Activated CD8-positive, alpha-beta memory T cell treated with anti-CD3 and anti-CD28 coated beads, Interleukin-2, amount 10 ng/mL, durations not matched to agents 7 days and 5 days (primary cell): ENCODE data around the gene ST6GALNAC2. TPM values are rescaled to one million over a fixed set of nuclear protein-coding genes. Genes with fewer than 3 reads are reported as not detected.

ENCODE experiments used
- ATAC-seq: fragments of 150-1000 bp; cut with Tn5 transposase; one replicate; pipeline ENCODE4 v1.10.0; 2021; ENCODE audit warnings: moderate library complexity
- CTCF ChIA-PET: fragments of 350-600 bp; sonication (Branson Sonifier 250); formaldehyde crosslinking; loops from one replicate; lab custom pipeline; 2021; ENCODE audit warnings: antibody characterized with exemption; lab: Charles Lee
- DNase-seq: peaks from one replicate; pipeline ENCODE4 v3.0.0-alpha.2; 2020
- H3K27ac Mint-ChIP-seq: one replicate; pipeline ENCODE4 v1.8.0; 2021; ENCODE audit warnings: mild to moderate bottlenecking, mixed read lengths
- H3K27me3 Mint-ChIP-seq: one replicate; pipeline ENCODE4 v1.8.0; 2021; ENCODE audit warnings: mixed read lengths
- H3K36me3 Mint-ChIP-seq: one replicate; pipeline ENCODE4 v1.8.0; 2021; ENCODE audit warnings: mild to moderate bottlenecking, mixed read lengths
- H3K4me1 Mint-ChIP-seq: one replicate; pipeline ENCODE4 v1.8.0; 2021; ENCODE audit warnings: mixed read lengths
- H3K4me3 Mint-ChIP-seq: one replicate; pipeline ENCODE4 v1.8.0; 2021; ENCODE audit warnings: mild to moderate bottlenecking, moderate library complexity, mixed read lengths
- H3K9me3 Mint-ChIP-seq: one replicate; pipeline ENCODE4 v1.8.0; 2022; ENCODE audit warnings: low read depth, mixed read lengths
- total RNA-seq, 2 experiments: library from RNA; stranded (reverse); gene quantifications; one replicate each; pipeline ENCODE4 v1.2.3, GENCODE V29; 2021

Gene ST6GALNAC2
- total RNA-seq, 2 experiments from 2014 or later, result not detected

- CTCF ChIA-PET, result interaction anchor here (1.1 to 2.1 kb wide), 5 partner anchors 8 to 87 kb away, joined by 3 to 7 read pairs (median 5); partner anchors contain the start of gene ST6GALNAC2
- no peak for DNase-seq
- Mint-ChIP-seq H3K36me3 (no peaks in the 10 kb centered on the region), H3K27ac (no peak overlapping the region), H3K9me3 (no peaks in the 10 kb centered on the region), H3K4me3 (no peak overlapping the region), H3K27me3 (peaks cover 35% of the 10 kb centered on the region), H3K4me1 (no peaks in the 10 kb centered on the region)
- ATAC-seq, result no peak
These were observed 8.3 kb upstream of the ST6GALNAC2 start for GRCh38 chr17:76593959-76594358.

DNA sequence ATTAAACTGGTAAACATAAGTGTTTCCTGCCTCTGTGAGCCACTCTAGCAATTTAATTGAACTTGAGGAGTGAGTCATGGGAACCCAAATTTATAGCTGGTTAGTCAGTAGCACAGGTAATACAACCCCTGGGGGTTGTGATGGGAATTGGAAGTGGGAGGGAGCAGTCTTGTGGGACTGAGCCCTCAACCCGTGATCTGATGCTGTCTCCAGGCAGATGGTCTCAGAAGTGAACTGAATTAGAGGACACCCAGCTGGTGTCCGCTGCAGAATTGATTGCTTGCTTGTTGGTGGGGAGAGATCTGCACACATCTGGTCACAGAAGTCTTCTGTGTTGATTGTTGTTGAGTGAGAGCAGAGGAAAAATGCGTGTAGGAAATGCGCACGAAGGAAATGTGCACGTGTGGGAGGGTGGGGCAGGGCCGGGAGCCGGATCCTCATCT lies 7.7 kb upstream of the ST6GALNAC2 start:
- ATAC-seq (no peak), DNase-seq (no peak)
- Mint-ChIP-seq H3K36me3 (no peaks in the 10 kb centered on the region), H3K4me1 (no peaks in the 10 kb centered on the region), H3K27ac (no peak overlapping the region), H3K27me3 (peaks cover 35% of the 10 kb centered on the region), H3K9me3 (no peaks in the 10 kb centered on the region), H3K4me3 (no peak overlapping the region)
- CTCF ChIA-PET, result interaction anchor here (1.2 to 2.1 kb wide), 4 partner anchors 31 to 88 kb away, joined by 3 to 7 read pairs (median 6); no protein-coding TSS in a partner anchor

DNA sequence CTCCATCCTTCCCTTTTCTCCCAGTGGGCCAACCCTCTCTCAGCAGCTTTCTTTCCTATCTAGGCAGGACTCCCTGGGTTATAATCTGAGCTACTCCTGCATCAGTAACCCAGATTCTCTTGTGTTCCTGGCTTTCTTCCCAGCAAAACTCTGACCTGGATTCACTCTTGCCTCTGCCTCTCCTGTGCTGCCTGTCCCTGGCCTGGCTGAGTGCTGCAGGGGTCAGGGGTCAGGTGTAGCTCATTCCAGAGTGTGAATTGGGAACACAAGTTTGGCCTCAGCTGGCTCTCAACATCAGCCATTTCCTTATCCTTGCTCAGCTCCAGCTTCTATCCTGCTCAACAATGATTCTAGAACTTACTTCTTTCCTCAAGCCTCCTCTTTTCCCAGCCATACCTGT lies 2.5 kb upstream of the ST6GALNAC2 start:
- CTCF ChIA-PET, result interaction anchor here (1.2 to 3.8 kb wide), 3 partner anchors 14 to 94 kb away, joined by 3 to 14 read pairs (median 4); no protein-coding TSS in a partner anchor
- H3K27ac Mint-ChIP-seq, result no peak overlapping the region
- H3K27me3 Mint-ChIP-seq, result peaks cover 63% of the 10 kb centered on the region
- no peak overlapping the region for H3K4me3 Mint-ChIP-seq
- DNase-seq (no peak), ATAC-seq (no peak)
- no peaks in the 10 kb centered on the region for H3K36me3 Mint-ChIP-seq
- H3K4me1 Mint-ChIP-seq, result peaks cover 6% of the 10 kb centered on the region
- H3K9me3 Mint-ChIP-seq, result no peaks in the 10 kb centered on the region

GRCh38 chr17:76586741-76587487 lies 1.3 kb upstream of the ST6GALNAC2 start:
- H3K27me3 Mint-ChIP-seq, result peaks cover 64% of the 10 kb centered on the region
- CTCF ChIA-PET, result interaction anchor here (1.0 to 3.8 kb wide), 7 partner anchors 15 to 94 kb away, joined by 3 to 14 read pairs (median 5); no protein-coding TSS in a partner anchor
- no peak overlapping the region for H3K4me3 Mint-ChIP-seq
- H3K9me3 Mint-ChIP-seq, result no peaks in the 10 kb centered on the region
- ATAC-seq, result no peak
- no peak for DNase-seq
- no peak overlapping the region for H3K27ac Mint-ChIP-seq
- peaks cover 6% of the 10 kb centered on the region for H3K4me1 Mint-ChIP-seq
- no peaks in the 10 kb centered on the region for H3K36me3 Mint-ChIP-seq

- peaks cover 6% of the 10 kb centered on the region for H3K4me1 Mint-ChIP-seq
- peak overlapping the region; percentile 38 for H3K4me3 Mint-ChIP-seq
- no peaks in the 10 kb centered on the region for H3K36me3 Mint-ChIP-seq
- CTCF ChIA-PET, result interaction anchor here (0.6 to 3.8 kb wide), 11 partner anchors 9 to 96 kb away, joined by 3 to 14 read pairs (median 4); no protein-coding TSS in a partner anchor
- ATAC-seq, result peak; percentile 23
- DNase-seq, result no peak
- H3K27ac Mint-ChIP-seq, result no peak overlapping the region
- H3K27me3 Mint-ChIP-seq, result peaks cover 58% of the 10 kb centered on the region
- H3K9me3 Mint-ChIP-seq, result no peaks in the 10 kb centered on the region
These were observed 519 bp downstream of the ST6GALNAC2 start for GRCh38 chr17:76585033-76585648.

GRCh38 chr17:76584427-76585032 lies 1.1 kb downstream of the ST6GALNAC2 start:
- no peaks in the 10 kb centered on the region for H3K9me3 Mint-ChIP-seq
- H3K4me1 Mint-ChIP-seq, result peaks cover 10% of the 10 kb centered on the region
- H3K27me3 Mint-ChIP-seq, result peaks cover 56% of the 10 kb centered on the region
- DNase-seq, result no peak
- ATAC-seq, result no peak
- peak overlapping the region; percentile 38 for H3K4me3 Mint-ChIP-seq
- no peak overlapping the region for H3K27ac Mint-ChIP-seq
- no peaks in the 10 kb centered on the region for H3K36me3 Mint-ChIP-seq
- CTCF ChIA-PET, result interaction anchor here (0.6 to 1.4 kb wide), 5 partner anchors 39 to 97 kb away, joined by 3 to 5 read pairs (median 3); no protein-coding TSS in a partner anchor

- Mint-ChIP-seq H3K4me1 (peaks cover 16% of the 10 kb centered on the region), H3K36me3 (no peaks in the 10 kb centered on the region), H3K27ac (no peak overlapping the region), H3K9me3 (no peaks in the 10 kb centered on the region), H3K27me3 (peaks cover 40% of the 10 kb centered on the region), H3K4me3 (no peak overlapping the region)
- ATAC-seq, result no peak
- CTCF ChIA-PET, result interaction anchor here (0.7 to 2.0 kb wide), 4 partner anchors 25 to 69 kb away, joined by 3 to 6 read pairs (median 3); no protein-coding TSS in a partner anchor
- DNase-seq, result no peak
These were observed 3.0 kb downstream of the ST6GALNAC2 start for GRCh38 chr17:76582660-76583059.

DNA sequence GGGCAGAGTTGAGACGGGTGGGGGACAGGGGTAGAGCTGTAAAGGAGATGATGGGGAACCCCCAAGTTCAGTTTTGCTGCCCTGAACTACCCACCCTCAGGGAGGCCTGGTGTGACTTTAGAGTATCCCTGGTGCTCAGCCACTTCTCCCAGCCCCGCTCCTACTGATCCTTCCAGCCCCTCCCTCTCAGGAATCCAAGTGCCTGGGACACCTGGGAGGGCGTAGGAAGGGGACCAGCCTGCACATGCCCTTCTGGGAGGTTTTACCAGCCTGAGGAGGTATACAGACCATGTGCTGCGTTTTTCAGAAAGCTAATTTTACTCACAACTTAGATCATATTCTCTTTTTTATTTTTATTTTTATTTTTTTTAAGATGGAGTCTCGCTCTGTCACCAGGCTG lies 4.1 kb downstream of the ST6GALNAC2 start:
- Mint-ChIP-seq H3K36me3 (no peaks in the 10 kb centered on the region), H3K4me1 (peaks cover 14% of the 10 kb centered on the region), H3K9me3 (no peaks in the 10 kb centered on the region), H3K4me3 (no peak overlapping the region), H3K27me3 (peaks cover 30% of the 10 kb centered on the region), H3K27ac (no peak overlapping the region)
- no peak for ATAC-seq
- CTCF ChIA-PET, result interaction anchor here (1.0 to 1.5 kb wide), 2 partner anchors 43 to 70 kb away, joined by 3 read pairs; no protein-coding TSS in a partner anchor
- DNase-seq, result no peak

DNA sequence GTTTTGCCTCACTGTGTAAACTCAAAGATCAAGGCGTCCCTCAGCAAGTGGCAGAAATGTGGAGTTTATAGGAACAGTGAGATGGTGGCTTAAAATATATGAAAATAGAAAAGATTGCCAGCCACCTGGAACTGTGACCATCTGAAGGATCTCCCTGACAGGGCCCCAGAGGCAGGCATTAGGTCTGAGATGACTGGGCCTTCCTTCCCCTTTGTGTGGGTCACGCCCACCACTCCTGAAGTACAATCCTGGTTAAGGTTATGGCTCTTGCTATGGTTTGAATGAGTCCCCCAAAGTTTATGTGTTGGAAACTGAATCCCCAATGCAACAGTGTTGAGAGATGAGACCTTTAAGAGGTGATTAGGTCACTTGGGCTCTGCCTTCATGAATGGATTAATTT lies 6.4 kb downstream of the ST6GALNAC2 start:
- CTCF ChIA-PET, result interaction anchor here (1.0 to 1.5 kb wide), 3 partner anchors 17 to 102 kb away, joined by 3 to 4 read pairs (median 4); no protein-coding TSS in a partner anchor
- Mint-ChIP-seq H3K27me3 (peaks cover 16% of the 10 kb centered on the region), H3K27ac (no peak overlapping the region), H3K4me1 (peaks cover 10% of the 10 kb centered on the region), H3K36me3 (no peaks in the 10 kb centered on the region), H3K9me3 (no peaks in the 10 kb centered on the region), H3K4me3 (no peak overlapping the region)
- DNase-seq (no peak), ATAC-seq (no peak)

- H3K4me3 Mint-ChIP-seq, result no peak overlapping the region
- no peak for DNase-seq
- no peaks in the 10 kb centered on the region for H3K9me3 Mint-ChIP-seq
- H3K27ac Mint-ChIP-seq, result no peak overlapping the region
- peaks cover 10% of the 10 kb centered on the region for H3K4me1 Mint-ChIP-seq
- no peak for ATAC-seq
- peaks cover 7% of the 10 kb centered on the region for H3K27me3 Mint-ChIP-seq
- H3K36me3 Mint-ChIP-seq, result no peaks in the 10 kb centered on the region
- CTCF ChIA-PET, result interaction anchor here (0.7 to 1.7 kb wide), 4 partner anchors 46 to 133 kb away, joined by 3 to 4 read pairs (median 3); no protein-coding TSS in a partner anchor
These were observed 7.3 kb downstream of the ST6GALNAC2 start for GRCh38 chr17:76578376-76578775.

- Mint-ChIP-seq H3K36me3 (no peaks in the 10 kb centered on the region), H3K27me3 (peaks cover 4% of the 10 kb centered on the region), H3K4me1 (peaks cover 10% of the 10 kb centered on the region), H3K27ac (no peak overlapping the region), H3K9me3 (no peaks in the 10 kb centered on the region), H3K4me3 (no peak overlapping the region)
- CTCF ChIA-PET, result interaction anchor here (1.5 to 1.7 kb wide), 2 partner anchors 94 to 134 kb away, joined by 3 to 4 read pairs; no protein-coding TSS in a partner anchor
- ATAC-seq, result no peak
- DNase-seq, result no peak
These were observed 7.8 kb downstream of the ST6GALNAC2 start for GRCh38 chr17:76577876-76578275.

DNA sequence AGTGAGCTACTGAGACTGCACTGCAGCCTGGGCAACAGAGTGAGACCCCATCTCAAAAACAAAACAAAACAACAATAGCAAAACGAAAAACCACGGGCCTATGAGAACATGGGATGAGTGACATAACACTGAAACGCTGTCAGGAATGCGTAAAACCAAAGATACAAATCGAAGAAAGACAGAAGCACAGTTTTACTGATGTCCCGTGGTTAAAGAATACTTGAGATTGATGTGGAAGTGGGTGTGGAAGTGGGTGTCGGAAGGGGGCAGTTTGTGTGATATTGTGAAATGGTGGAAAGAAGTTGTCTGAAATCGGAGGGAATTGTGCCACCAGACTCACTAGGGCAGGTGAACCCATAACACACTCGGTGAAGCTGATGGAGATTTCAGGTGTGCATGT lies 9.5 kb downstream of the ST6GALNAC2 start:
- Mint-ChIP-seq H3K27ac (no peak overlapping the region), H3K27me3 (no peaks in the 10 kb centered on the region)
- ATAC-seq, result no peak

GRCh38 chr17:76575570-76575969 lies 10.1 kb downstream of the ST6GALNAC2 start:
- no peak overlapping the region for H3K4me3 Mint-ChIP-seq
- peaks cover 10% of the 10 kb centered on the region for H3K4me1 Mint-ChIP-seq
- no peaks in the 10 kb centered on the region for H3K9me3 Mint-ChIP-seq
- no peaks in the 10 kb centered on the region for H3K27me3 Mint-ChIP-seq
- no peak overlapping the region for H3K27ac Mint-ChIP-seq
- no peak for ATAC-seq
- CTCF ChIA-PET, result interaction anchor here (0.8 kb wide), 1 partner anchor 52 kb away, joined by 3 read pairs; no protein-coding TSS in a partner anchor
- H3K36me3 Mint-ChIP-seq, result no peaks in the 10 kb centered on the region
- DNase-seq, result no peak

More for the DNA sequence above, 9.5 kb downstream of the ST6GALNAC2 start:
- DNase-seq, result no peak
- H3K36me3 Mint-ChIP-seq, result no peaks in the 10 kb centered on the region
- CTCF ChIA-PET, result interaction anchor here (0.8 kb wide), 1 partner anchor 53 kb away, joined by 3 read pairs; no protein-coding TSS in a partner anchor
- no peak overlapping the region for H3K4me3 Mint-ChIP-seq
- no peaks in the 10 kb centered on the region for H3K9me3 Mint-ChIP-seq
- peaks cover 10% of the 10 kb centered on the region for H3K4me1 Mint-ChIP-seq
